Measurements from ENCODE around the gene SLX4IP.

DNA sequence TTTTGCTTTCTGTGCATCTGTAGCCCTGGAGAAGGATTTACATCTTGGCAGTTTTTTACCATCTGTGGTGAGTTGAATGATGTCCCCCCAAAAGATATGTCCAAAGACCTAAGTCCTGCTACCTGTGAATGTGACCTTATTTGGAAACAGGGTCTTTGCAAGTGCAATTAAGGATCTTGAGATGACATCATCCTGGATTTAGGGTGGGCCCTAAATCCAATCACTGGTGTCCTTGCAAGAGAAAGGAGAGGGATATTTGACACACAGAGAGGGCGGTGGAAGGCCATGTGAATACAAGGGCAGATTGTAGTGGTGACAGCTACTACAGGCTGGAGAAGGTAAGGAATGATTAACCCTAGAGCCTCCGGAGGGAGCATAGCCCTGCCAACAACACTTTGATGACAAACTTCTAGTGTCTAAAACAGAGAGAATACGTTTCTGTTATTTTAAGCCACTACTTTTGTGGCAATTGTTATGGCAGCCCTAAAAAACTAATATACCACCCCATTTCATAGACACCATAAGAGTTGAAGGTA lies 36.2 kb upstream of the SLX4IP start:
- no peak for TF ChIP-seq CTCF (IDR thresholded peaks at IDR 0.05)
- no peak for TF ChIP-seq POLR2A (IDR thresholded peaks at IDR 0.05)

All from esophagus squamous epithelium (tissue), 4 donors.